ENCODE measurements around the gene ZNF423. TPM values are rescaled to one million over a fixed set of nuclear protein-coding genes. Genes with fewer than 3 reads are reported as not detected.

The ZNF423 gene
- total and polyA plus RNA-seq, 10 donors = 0.36 to 7.0 (median 3.7) TPM

DNA sequence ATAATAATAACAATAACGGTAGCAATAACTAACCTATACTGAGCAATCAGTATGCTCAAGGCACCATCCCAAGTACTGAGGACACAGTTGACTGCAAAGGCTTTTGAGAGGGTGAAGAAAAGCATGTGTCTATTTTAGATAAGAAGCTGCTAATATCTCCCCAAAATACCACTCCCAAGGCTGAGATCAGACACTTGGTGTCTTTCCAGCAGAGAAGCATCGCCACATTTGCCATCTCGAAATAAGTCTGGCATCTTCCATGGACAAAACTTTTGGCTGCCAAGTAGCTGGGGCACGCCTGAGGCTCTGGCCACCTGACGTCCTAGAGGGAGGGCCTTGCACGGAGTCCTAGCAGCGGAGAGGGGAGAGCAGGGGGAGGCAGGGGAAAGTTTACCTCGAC lies 39.0 kb downstream of the ZNF423 start:
- Histone ChIP-seq H3K27ac (no peak overlapping the region), H3K27me3 (replicated peaks in 1 of 7) (no peaks in the 10 kb centered on the region), H3K4me1 (peaks cover 0 to 9% (median 0%) of the 10 kb centered on the region in 6 donors), H3K9me3 (no peaks in the 10 kb centered on the region), H3K36me3 (no peaks in the 10 kb centered on the region), H3K4me3 (no peak overlapping the region)
- TF ChIP-seq POLR2A (IDR thresholded peaks at IDR 0.05) (no peak), CTCF (IDR thresholded peaks at IDR 0.05 in 8 of 11, conservative IDR thresholded peaks at IDR 0.05 in 3 of 11) (no peak), POLR2AphosphoS5 (IDR thresholded peaks at IDR 0.05) (no peak)
- WGBS, 5 donors = 83 to 91% (median 88%) methylated on average over 8 of the region's 8 CpGs
- intact Hi-C loops (cut with DNase I; ENCODE audit: low total_unique reads) = no loop called here
- no peak for DNase-seq

DNA sequence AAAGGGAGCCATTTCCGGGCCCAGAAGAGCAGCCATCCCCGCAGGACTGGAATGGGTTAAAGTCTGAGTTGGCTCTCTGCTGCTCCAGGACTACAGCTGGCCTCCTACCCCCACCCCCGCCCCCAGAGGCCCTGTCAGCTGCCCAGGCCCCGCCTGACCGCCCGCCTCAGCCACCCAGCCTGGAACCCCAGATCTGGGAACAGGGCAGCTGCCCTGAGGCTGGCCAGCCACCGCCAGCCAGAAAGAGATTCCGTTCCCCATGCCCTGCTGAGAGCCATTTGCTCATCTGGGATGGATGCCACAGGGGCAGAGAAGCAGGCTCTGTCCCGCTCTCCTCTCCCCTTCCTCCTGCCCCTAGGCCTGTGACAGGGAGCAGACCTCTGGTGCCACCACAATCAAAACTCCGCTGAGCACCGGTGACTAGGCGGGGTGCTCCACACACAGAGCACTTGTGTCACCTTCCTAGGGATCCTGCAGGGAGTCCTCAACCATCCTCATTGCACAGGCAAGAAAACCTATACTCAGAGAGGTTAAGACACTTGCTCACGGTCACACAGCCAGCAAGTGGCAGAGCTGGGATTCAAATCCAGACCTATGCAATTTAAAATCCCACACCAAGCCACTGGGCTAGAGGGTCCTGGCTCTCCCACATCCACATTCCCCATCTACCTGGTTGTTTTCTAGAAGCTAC lies 44.1 kb downstream of the ZNF423 start:
- Histone ChIP-seq H3K9me3 (no peaks in the 10 kb centered on the region), H3K4me1 (peaks cover 0 to 23% (median 10%) of the 10 kb centered on the region in 6 donors), H3K4me3 (no peak overlapping the region), H3K27ac (no peak overlapping the region), H3K27me3 (replicated peaks in 1 of 7) (no peaks in the 10 kb centered on the region), H3K36me3 (no peaks in the 10 kb centered on the region)
- intact Hi-C loops (cut with DNase I; ENCODE audit: low total_unique reads) = no loop called here
- 73 to 87% (median 81%) methylated on average over 8 to 13 of the region's 13 CpGs for WGBS, 5 donors
- no peak for TF ChIP-seq POLR2AphosphoS5 (IDR thresholded peaks at IDR 0.05)
- no peak for DNase-seq

GRCh38 chr16:49810831-49811230 lies 45.1 kb downstream of the ZNF423 start:
- intact Hi-C loops (cut with DNase I; ENCODE audit: low total_unique reads) = no loop called here
- Histone ChIP-seq H3K27ac (no peak overlapping the region), H3K27me3 (replicated peaks in 1 of 7) (no peaks in the 10 kb centered on the region), H3K4me1 (peaks cover 0 to 23% (median 10%) of the 10 kb centered on the region in 6 donors), H3K36me3 (no peaks in the 10 kb centered on the region), H3K9me3 (no peaks in the 10 kb centered on the region), H3K4me3 (no peak overlapping the region)
- TF ChIP-seq POLR2A (IDR thresholded peaks at IDR 0.05) (no peak), CTCF (IDR thresholded peaks at IDR 0.05 in 8 of 11, conservative IDR thresholded peaks at IDR 0.05 in 3 of 11) (no peak), POLR2AphosphoS5 (IDR thresholded peaks at IDR 0.05) (no peak)
- DNase-seq = no peak
- 46 to 57% (median 49%) methylated on average over 9 of the region's 9 CpGs for WGBS, 5 donors

DNA sequence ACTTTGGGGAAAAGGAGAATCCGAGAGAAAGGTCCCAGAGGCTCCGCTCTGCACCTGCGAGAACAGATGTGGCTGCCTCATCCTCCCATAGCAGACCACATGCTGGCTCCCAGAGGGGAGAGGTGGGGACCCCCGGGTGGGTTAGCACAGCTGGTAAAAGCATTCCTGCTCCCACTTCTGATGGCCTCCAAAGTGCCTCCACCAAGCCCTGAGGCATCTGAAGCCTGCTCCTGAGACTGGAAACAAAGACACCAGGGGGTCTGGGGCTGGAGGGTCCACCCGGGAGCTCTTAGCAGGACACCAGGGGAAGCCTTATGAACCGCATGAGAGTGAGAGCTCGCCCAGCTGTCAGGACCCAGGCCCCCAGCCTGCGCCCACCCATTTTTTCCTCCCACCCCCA lies 46.4 kb downstream of the ZNF423 start:
- Histone ChIP-seq H3K4me3 (no peak overlapping the region), H3K27ac (no peak overlapping the region), H3K27me3 (replicated peaks in 1 of 7) (no peaks in the 10 kb centered on the region), H3K9me3 (no peaks in the 10 kb centered on the region), H3K36me3 (no peaks in the 10 kb centered on the region), H3K4me1 (peaks cover 0 to 23% (median 10%) of the 10 kb centered on the region in 6 donors)
- intact Hi-C loops (cut with DNase I; ENCODE audit: low total_unique reads) = no loop called here
- no peak for DNase-seq
- WGBS, 5 donors = 76 to 88% (median 87%) methylated on average over 8 of the region's 8 CpGs
- no peak for TF ChIP-seq POLR2AphosphoS5 (IDR thresholded peaks at IDR 0.05)
- no peak for TF ChIP-seq CTCF (IDR thresholded peaks at IDR 0.05 in 8 of 11, conservative IDR thresholded peaks at IDR 0.05 in 3 of 11)
- no peak for TF ChIP-seq POLR2A (IDR thresholded peaks at IDR 0.05)
